Keratinocyte (primary cell): ENCODE results near the gene BLMH. TPM values are rescaled to one million over a fixed set of nuclear protein-coding genes. Genes with fewer than 3 reads are reported as not detected.
A peak's percentile ranks its signal among the peaks of the same experiment; 100 is the strongest.

Source experiments
- DNase-seq: peaks from one replicate; pipeline ENCODE4 v3.0.0-alpha.2; 2011; ENCODE audit warnings: low read depth, missing footprints, low spot score
- FAIRE-seq: peaks from 2 replicates; lab custom pipeline; 2011; peaks lifted over from hg19 to GRCh38; lab: Jason Lieb, UNC
- H2AFZ ChIP-seq: 2 replicates; pipeline ENCODE4 v1.6.0; 2012; ENCODE audit warnings: low read length, control low read depth, inconsistent platforms; ENCODE audit not compliant: control insufficient read depth
- H3K27ac ChIP-seq: 2 replicates; pipeline ENCODE4 v1.5.1; 2011; ENCODE audit warnings: low read length; ENCODE audit not compliant: control insufficient read depth, insufficient read depth
- H3K27me3 ChIP-seq: 3 replicates; pipeline ENCODE4 v1.6.0; 2011; ENCODE audit warnings: low read length; ENCODE audit not compliant: control insufficient read depth, insufficient read depth; ENCODE audit errors: extremely low read depth
- H3K36me3 ChIP-seq, 2 experiments: 2 replicates in 1 of 2; 3 replicates in 1 of 2; pipeline ENCODE4 v1.5.1; 2011; ENCODE audit warnings: low read length in 2 of 2, mild to moderate bottlenecking in 1 of 2; ENCODE audit not compliant: control insufficient read depth in 2 of 2, insufficient read depth in 2 of 2; ENCODE audit errors: extremely low read depth in 1 of 2
- H3K4me1 ChIP-seq: 3 replicates; pipeline ENCODE4 v1.5.1; 2011; ENCODE audit warnings: low read length; ENCODE audit not compliant: control insufficient read depth, insufficient read depth; ENCODE audit errors: extremely low read depth
- H3K4me2 ChIP-seq: 3 replicates; pipeline ENCODE4 v1.6.0; 2011; ENCODE audit warnings: low read depth, low read length; ENCODE audit not compliant: control insufficient read depth, insufficient read depth; ENCODE audit errors: extremely low read depth
- H3K4me3 ChIP-seq, 3 experiments: fragments of 200-600 bp in 1 of 3; sonication (generic) in 1 of 3; 2 replicates in 2 of 3; 3 replicates in 1 of 3; pipeline ENCODE4 v1.5.1; 2011 to 2016; ENCODE audit warnings: low read length in 3 of 3, mild to moderate bottlenecking in 3 of 3, control low read depth in 2 of 3, inconsistent platforms in 1 of 3, low read depth in 1 of 3, mixed read lengths in 1 of 3, mixed run types in 1 of 3, moderate library complexity in 1 of 3; ENCODE audit not compliant: control insufficient read depth in 2 of 3, insufficient read depth in 2 of 3; ENCODE audit errors: extremely low read depth in 1 of 3
- H3K79me2 ChIP-seq: 2 replicates; pipeline ENCODE4 v1.6.0; 2012; ENCODE audit warnings: low read length; ENCODE audit not compliant: control insufficient read depth, insufficient read depth
- H3K9ac ChIP-seq: 3 replicates; pipeline ENCODE4 v1.6.0; 2011; ENCODE audit warnings: low read length; ENCODE audit not compliant: control insufficient read depth, insufficient read depth; ENCODE audit errors: extremely low read depth
- H3K9me1 ChIP-seq: 3 replicates; pipeline ENCODE4 v1.6.0; 2011; ENCODE audit warnings: low read length; ENCODE audit not compliant: control insufficient read depth, insufficient read depth; ENCODE audit errors: extremely low read depth
- H3K9me3 ChIP-seq: 2 replicates; pipeline ENCODE4 v1.5.1; 2012; ENCODE audit warnings: low read depth, low read length; ENCODE audit not compliant: control insufficient read depth
- H4K20me1 ChIP-seq: 3 replicates; pipeline ENCODE4 v1.6.0; 2011; ENCODE audit warnings: low read length; ENCODE audit not compliant: control insufficient read depth, insufficient read depth; ENCODE audit errors: extremely low read depth
- EZH2 ChIP-seq: IDR thresholded peaks from one replicate; pipeline ENCODE4 v1.6.1; 2012; ENCODE audit warnings: inconsistent platforms, mild to moderate bottlenecking, low read length, moderate library complexity
- dilution Hi-C: fragments of 300-500 bp; cut with MboI; formaldehyde crosslinking; loops from one replicate; pipeline ENCODE4 v1.7.0; 2020; ENCODE audit warnings: low sequenced_read_pairs; ENCODE audit not compliant: extremely low pct_ligation_motif_present
- polyA plus RNA-seq, 5 experiments: library from polyadenylated mRNA; depleted of rRNA in 3 of 5; stranded (reverse) in 3 of 5; stranded (forward) in 1 of 5; unstranded in 1 of 5; fragments of >200 nt; gene quantifications; 1 replicate in 1 of 5; 2 replicates in 3 of 5; 3 replicates in 1 of 5; pipeline versions ENCODE4 v1.2.1 to v1.2.3, GENCODE V29; 2011 to 2012; ENCODE audit warnings: missing spikeins in 2 of 5, low read depth in 1 of 5, low replicate concordance in 1 of 5
- TF ChIP-seq, protein P1 (sequence below), 3 experiments: IDR thresholded peaks in 1 of 3; conservative IDR thresholded peaks in 1 of 3; optimal IDR thresholded peaks in 1 of 3; 2 replicates in 2 of 3; 3 replicates in 1 of 3; pipeline versions ENCODE3 to v1.5.1; 2011; ENCODE audit warnings: low read length in 3 of 3, mild to moderate bottlenecking in 3 of 3, moderate library complexity in 2 of 3, control low read depth in 1 of 3, inconsistent platforms in 1 of 3; ENCODE audit not compliant: insufficient read depth in 2 of 3; ENCODE audit errors: extremely low read depth in 1 of 3

The BLMH gene
- polyA plus RNA-seq, 1 donor (not counting 4 experiments of a cell fraction or from before 2014, with no cell fraction given), result 4.2 TPM

DNA sequence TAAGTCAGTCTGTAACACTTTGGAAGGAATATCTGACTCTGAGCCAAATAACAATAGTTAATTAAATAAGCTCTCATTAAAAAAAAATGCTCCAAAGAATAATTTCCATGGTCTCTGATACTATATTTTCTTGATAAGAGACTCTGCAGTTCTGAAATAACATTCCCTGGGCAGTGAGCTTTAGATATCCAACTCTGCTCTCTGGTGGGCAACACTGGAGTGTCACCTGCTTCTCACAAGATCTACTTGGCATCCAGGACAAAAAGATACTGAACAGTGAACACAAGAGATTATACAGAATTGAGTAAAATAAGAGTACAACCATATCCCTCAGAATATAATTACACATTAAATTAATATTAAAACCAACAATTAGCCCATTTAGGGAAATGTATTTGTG lies 13.7 kb downstream of the BLMH start:
- Histone ChIP-seq H3K79me2 (no peaks in the 10 kb centered on the region), H2AFZ (no peak overlapping the region), H3K36me3 (no peaks in the 10 kb centered on the region), H3K4me3 (no peak overlapping the region), H3K27me3 (peaks cover 20% of the 10 kb centered on the region), H3K9me1 (no peaks in the 10 kb centered on the region), H3K4me1 (no peaks in the 10 kb centered on the region), H3K4me2 (no peak overlapping the region), H3K9ac (no peak overlapping the region), H4K20me1 (no peaks in the 10 kb centered on the region), H3K9me3 (no peaks in the 10 kb centered on the region), H3K27ac (no peak overlapping the region)
- FAIRE-seq, result no peak
- TF ChIP-seq EZH2, result no peak
- TF ChIP-seq, protein P1, sequence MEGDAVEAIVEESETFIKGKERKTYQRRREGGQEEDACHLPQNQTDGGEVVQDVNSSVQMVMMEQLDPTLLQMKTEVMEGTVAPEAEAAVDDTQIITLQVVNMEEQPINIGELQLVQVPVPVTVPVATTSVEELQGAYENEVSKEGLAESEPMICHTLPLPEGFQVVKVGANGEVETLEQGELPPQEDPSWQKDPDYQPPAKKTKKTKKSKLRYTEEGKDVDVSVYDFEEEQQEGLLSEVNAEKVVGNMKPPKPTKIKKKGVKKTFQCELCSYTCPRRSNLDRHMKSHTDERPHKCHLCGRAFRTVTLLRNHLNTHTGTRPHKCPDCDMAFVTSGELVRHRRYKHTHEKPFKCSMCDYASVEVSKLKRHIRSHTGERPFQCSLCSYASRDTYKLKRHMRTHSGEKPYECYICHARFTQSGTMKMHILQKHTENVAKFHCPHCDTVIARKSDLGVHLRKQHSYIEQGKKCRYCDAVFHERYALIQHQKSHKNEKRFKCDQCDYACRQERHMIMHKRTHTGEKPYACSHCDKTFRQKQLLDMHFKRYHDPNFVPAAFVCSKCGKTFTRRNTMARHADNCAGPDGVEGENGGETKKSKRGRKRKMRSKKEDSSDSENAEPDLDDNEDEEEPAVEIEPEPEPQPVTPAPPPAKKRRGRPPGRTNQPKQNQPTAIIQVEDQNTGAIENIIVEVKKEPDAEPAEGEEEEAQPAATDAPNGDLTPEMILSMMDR (optimal IDR thresholded peaks at IDR 0.05 in 1 of 3, IDR thresholded peaks at IDR 0.05 in 1 of 3, conservative IDR thresholded peaks at IDR 0.05 in 1 of 3; ENCODE audit: extremely low read depth in 1 of 3, insufficient read depth in 2 of 3, low read length in 3 of 3), result peak in 2 of 3 experiments; percentile 19 to 44
- dilution Hi-C loops, result no loop called here
- DNase-seq, result no peak

DNA sequence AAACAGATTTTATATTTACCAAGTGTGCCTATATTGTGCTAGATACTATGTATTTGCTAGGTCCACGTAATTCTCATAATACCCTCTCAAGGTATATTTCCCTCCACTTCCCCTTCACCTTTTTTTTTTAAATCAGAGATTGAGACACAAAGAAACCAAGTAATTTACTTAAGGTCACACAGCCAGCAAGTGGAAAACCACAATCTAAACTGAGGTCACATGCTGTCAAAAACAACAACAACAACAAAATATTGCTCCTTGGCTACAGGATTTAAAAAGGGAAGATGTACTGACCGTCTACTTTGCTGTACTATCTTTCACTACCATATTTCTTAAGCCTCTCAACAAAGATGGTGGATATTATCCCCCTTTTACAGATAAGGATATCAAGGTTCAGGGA lies 15.8 kb downstream of the BLMH start:
- H3K36me3 ChIP-seq, result no peaks in the 10 kb centered on the region
- H3K9me3 ChIP-seq, result no peaks in the 10 kb centered on the region
- H4K20me1 ChIP-seq, result no peaks in the 10 kb centered on the region
- H3K4me3 ChIP-seq, result no peak overlapping the region
- no peak overlapping the region for H3K4me2 ChIP-seq
- FAIRE-seq (no peak), DNase-seq (no peak)
- H3K27me3 ChIP-seq, result peaks cover 12% of the 10 kb centered on the region
- no peaks in the 10 kb centered on the region for H3K4me1 ChIP-seq
- H3K9ac ChIP-seq, result no peak overlapping the region
- H2AFZ ChIP-seq, result no peak overlapping the region
- no peaks in the 10 kb centered on the region for H3K9me1 ChIP-seq
- H3K27ac ChIP-seq, result no peak overlapping the region
- TF ChIP-seq EZH2, result no peak
- TF ChIP-seq, protein P1 (optimal IDR thresholded peaks at IDR 0.05 in 1 of 3, IDR thresholded peaks at IDR 0.05 in 1 of 3, conservative IDR thresholded peaks at IDR 0.05 in 1 of 3; ENCODE audit: extremely low read depth in 1 of 3, insufficient read depth in 2 of 3, low read length in 3 of 3), result no peak
- dilution Hi-C loops, result no loop called here
- no peaks in the 10 kb centered on the region for H3K79me2 ChIP-seq
